22Rv1 (cell line): ENCODE data around the gene TMEM213.

ENCODE experiments used
- ZFX ChIP-seq: fragments of 450-650 bp; IDR thresholded peaks from 2 replicates; pipeline ENCODE4 v1.6.1; 2017; ENCODE audit warnings: antibody characterized with exemption, borderline replicate concordance
- TF ChIP-seq, protein P1 (sequence below): fragments of 450-650 bp; IDR thresholded peaks from 2 replicates; pipeline ENCODE4 v1.5.1; 2017; ENCODE audit warnings: mild to moderate bottlenecking

DNA sequence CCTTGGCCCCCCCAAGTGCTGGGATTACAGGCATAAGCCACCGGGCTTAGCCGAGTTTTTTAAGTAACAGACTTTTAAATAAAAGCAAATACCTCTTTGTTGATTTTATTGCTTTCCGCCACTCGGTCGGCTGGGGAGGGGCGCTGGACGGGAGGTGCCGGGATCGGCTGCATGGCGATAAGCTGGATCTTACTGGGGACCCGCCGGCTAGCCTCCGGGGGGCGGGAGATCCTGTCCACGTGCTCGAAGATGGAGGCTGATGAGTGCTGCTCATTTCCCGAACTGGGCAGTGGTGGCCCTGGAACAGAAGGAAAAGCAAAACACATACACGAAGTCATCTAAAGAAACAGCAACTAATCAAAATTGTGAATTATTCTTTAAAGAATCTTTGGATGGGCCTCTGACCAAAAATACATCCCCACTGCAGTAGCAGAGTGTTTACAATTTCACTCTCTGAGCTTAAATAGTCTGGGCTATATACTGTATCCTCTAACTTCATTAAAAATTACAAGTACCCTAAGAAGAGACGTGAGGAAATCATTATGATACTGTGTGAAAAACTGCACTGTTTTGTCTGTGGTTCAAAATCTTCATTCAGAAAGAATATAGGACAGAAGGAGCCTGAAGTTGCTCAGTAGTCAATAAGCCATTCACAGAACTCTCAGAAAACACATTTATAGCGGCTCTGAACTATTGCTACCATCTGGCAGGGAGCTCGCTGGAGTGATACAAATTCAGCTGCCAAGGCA is 73.4 kb downstream of the TMEM213 start:
- TF ChIP-seq, protein P1, sequence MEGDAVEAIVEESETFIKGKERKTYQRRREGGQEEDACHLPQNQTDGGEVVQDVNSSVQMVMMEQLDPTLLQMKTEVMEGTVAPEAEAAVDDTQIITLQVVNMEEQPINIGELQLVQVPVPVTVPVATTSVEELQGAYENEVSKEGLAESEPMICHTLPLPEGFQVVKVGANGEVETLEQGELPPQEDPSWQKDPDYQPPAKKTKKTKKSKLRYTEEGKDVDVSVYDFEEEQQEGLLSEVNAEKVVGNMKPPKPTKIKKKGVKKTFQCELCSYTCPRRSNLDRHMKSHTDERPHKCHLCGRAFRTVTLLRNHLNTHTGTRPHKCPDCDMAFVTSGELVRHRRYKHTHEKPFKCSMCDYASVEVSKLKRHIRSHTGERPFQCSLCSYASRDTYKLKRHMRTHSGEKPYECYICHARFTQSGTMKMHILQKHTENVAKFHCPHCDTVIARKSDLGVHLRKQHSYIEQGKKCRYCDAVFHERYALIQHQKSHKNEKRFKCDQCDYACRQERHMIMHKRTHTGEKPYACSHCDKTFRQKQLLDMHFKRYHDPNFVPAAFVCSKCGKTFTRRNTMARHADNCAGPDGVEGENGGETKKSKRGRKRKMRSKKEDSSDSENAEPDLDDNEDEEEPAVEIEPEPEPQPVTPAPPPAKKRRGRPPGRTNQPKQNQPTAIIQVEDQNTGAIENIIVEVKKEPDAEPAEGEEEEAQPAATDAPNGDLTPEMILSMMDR, result no peak
- TF ChIP-seq ZFX, result no peak
